ENCODE data around the gene GTPBP3. TPM values are rescaled to one million over a fixed set of nuclear protein-coding genes. Genes with fewer than 3 reads are reported as not detected.
A peak's percentile ranks its signal among the peaks of the same experiment; 100 is the strongest.

GTPBP3 gene
- total and polyA plus RNA-seq, 2 of the 8 experiments (the other 6 are each of a cell fraction or from before 2014, with no cell fraction given): 30.4 to 56.0 TPM

DNA sequence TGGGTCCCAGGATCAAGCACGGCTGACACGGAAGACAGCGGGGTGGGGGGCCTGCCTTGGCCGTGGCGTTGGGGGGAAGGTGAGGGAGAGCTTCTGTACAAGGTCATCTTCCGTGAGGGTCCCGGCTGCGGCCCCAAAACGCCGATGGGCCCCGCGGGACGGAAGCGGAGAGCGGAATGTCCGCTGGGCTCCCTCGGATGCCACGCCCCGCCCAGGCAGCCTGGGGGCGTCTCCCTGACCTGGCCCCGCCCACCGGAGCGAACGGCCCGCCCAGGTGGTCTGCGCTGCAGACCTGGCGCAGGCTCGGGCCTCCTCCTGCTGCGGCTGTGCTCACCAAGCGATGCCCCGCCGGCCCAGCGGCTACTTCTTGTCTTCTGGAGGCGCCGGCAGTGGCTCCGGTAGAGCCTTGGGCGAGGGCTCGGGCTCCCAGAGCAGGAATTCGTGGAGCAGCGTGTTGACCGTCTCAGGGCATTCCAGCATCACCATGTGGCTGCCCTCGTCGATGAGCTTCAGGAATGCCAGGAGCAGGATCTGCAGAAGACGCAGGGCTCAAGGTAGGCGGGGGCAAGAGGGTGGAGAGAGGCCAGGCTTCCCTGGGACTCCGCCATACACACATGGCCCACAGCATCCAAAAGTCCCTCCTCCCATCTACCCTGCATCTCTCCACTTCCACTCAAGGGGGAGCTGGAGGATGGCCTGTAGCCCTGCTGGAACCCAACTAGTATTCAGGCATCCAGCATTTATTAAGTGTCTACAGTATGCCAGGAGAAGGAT is 44.9 kb upstream of the GTPBP3 start (continued):
- TF ChIP-seq NANOG (IDR thresholded peaks at IDR 0.05; ENCODE audit: insufficient read depth, low read depth, low read length, poor library complexity, severe bottlenecking) (no peak), SP1 (IDR thresholded peaks at IDR 0.05; ENCODE audit: low read depth, low read length) (no peak), RXRA (IDR thresholded peaks at IDR 0.05; ENCODE audit: insufficient read depth, low read depth, low read length) (no peak), TBP (IDR thresholded peaks at IDR 0.05; ENCODE audit: low read depth, low read length) (peak; percentile 81), TAF1 (IDR thresholded peaks at IDR 0.05; ENCODE audit: low read depth, low read length) (peak; percentile 79; the same call in 1 of the 2 replicates), SP2 (IDR thresholded peaks at IDR 0.05; ENCODE audit: low read length) (no peak), EZH2 (IDR thresholded peaks at IDR 0.05; ENCODE audit: low read depth, low read length, severe bottlenecking) (no peak), NRF1 (IDR thresholded peaks at IDR 0.05; ENCODE audit: low read depth, low read length) (peak; percentile 43), HDAC6 (IDR thresholded peaks at IDR 0.05; ENCODE audit: low read depth, low read length) (no peak)
- TF ChIP-seq, protein P1, sequence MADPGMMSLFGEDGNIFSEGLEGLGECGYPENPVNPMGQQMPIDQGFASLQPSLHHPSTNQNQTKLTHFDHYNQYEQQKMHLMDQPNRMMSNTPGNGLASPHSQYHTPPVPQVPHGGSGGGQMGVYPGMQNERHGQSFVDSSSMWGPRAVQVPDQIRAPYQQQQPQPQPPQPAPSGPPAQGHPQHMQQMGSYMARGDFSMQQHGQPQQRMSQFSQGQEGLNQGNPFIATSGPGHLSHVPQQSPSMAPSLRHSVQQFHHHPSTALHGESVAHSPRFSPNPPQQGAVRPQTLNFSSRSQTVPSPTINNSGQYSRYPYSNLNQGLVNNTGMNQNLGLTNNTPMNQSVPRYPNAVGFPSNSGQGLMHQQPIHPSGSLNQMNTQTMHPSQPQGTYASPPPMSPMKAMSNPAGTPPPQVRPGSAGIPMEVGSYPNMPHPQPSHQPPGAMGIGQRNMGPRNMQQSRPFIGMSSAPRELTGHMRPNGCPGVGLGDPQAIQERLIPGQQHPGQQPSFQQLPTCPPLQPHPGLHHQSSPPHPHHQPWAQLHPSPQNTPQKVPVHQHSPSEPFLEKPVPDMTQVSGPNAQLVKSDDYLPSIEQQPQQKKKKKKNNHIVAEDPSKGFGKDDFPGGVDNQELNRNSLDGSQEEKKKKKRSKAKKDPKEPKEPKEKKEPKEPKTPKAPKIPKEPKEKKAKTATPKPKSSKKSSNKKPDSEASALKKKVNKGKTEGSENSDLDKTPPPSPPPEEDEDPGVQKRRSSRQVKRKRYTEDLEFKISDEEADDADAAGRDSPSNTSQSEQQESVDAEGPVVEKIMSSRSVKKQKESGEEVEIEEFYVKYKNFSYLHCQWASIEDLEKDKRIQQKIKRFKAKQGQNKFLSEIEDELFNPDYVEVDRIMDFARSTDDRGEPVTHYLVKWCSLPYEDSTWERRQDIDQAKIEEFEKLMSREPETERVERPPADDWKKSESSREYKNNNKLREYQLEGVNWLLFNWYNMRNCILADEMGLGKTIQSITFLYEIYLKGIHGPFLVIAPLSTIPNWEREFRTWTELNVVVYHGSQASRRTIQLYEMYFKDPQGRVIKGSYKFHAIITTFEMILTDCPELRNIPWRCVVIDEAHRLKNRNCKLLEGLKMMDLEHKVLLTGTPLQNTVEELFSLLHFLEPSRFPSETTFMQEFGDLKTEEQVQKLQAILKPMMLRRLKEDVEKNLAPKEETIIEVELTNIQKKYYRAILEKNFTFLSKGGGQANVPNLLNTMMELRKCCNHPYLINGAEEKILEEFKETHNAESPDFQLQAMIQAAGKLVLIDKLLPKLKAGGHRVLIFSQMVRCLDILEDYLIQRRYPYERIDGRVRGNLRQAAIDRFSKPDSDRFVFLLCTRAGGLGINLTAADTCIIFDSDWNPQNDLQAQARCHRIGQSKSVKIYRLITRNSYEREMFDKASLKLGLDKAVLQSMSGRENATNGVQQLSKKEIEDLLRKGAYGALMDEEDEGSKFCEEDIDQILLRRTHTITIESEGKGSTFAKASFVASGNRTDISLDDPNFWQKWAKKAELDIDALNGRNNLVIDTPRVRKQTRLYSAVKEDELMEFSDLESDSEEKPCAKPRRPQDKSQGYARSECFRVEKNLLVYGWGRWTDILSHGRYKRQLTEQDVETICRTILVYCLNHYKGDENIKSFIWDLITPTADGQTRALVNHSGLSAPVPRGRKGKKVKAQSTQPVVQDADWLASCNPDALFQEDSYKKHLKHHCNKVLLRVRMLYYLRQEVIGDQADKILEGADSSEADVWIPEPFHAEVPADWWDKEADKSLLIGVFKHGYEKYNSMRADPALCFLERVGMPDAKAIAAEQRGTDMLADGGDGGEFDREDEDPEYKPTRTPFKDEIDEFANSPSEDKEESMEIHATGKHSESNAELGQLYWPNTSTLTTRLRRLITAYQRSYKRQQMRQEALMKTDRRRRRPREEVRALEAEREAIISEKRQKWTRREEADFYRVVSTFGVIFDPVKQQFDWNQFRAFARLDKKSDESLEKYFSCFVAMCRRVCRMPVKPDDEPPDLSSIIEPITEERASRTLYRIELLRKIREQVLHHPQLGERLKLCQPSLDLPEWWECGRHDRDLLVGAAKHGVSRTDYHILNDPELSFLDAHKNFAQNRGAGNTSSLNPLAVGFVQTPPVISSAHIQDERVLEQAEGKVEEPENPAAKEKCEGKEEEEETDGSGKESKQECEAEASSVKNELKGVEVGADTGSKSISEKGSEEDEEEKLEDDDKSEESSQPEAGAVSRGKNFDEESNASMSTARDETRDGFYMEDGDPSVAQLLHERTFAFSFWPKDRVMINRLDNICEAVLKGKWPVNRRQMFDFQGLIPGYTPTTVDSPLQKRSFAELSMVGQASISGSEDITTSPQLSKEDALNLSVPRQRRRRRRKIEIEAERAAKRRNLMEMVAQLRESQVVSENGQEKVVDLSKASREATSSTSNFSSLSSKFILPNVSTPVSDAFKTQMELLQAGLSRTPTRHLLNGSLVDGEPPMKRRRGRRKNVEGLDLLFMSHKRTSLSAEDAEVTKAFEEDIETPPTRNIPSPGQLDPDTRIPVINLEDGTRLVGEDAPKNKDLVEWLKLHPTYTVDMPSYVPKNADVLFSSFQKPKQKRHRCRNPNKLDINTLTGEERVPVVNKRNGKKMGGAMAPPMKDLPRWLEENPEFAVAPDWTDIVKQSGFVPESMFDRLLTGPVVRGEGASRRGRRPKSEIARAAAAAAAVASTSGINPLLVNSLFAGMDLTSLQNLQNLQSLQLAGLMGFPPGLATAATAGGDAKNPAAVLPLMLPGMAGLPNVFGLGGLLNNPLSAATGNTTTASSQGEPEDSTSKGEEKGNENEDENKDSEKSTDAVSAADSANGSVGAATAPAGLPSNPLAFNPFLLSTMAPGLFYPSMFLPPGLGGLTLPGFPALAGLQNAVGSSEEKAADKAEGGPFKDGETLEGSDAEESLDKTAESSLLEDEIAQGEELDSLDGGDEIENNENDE (IDR thresholded peaks at IDR 0.05; ENCODE audit: insufficient replicate concordance, low read length): no peak
